Measurements from ENCODE around the gene FEM1A. TPM values are rescaled to one million over a fixed set of nuclear protein-coding genes. Genes with fewer than 3 reads are reported as not detected.

Gene FEM1A
- total RNA-seq, 1 experiment from 2014 or later = 13.5 TPM

GRCh38 chr19:4847190-4847973 is 55.8 kb downstream of the FEM1A start:
- DNase-seq (ENCODE audit: low read depth) = no peak

GRCh38 chr19:4849019-4849418 is 57.5 kb downstream of the FEM1A start:
- no peak for DNase-seq (ENCODE audit: low read depth)

Other genes starting within 250 kb of the FEM1A start
- gene SEMA6B, start 232.1 kb upstream of the FEM1A start, total RNA-seq (2014; rRNA removed; shearing (Covaris generic)) = 2.3 and 3.2 TPM in 2 replicates
- 6.5 and 6.8 TPM in 2 replicates for gene TNFAIP8L1, start 152.2 kb upstream of the FEM1A start, total RNA-seq (2014; rRNA removed; shearing (Covaris generic))
- gene MYDGF, start 121.4 kb upstream of the FEM1A start, total RNA-seq (2014; rRNA removed; shearing (Covaris generic)) = 154 and 171 TPM in 2 replicates
- 77.1 and 109 TPM in 2 replicates for gene DPP9, start 67.9 kb upstream of the FEM1A start, total RNA-seq (2014; rRNA removed; shearing (Covaris generic))
- gene TICAM1, start 40.0 kb downstream of the FEM1A start, total RNA-seq (2014; rRNA removed; shearing (Covaris generic)) = 0.74 and 1.7 TPM in 2 replicates
- 102 and 114 TPM in 2 replicates for gene PLIN3, start 75.9 kb downstream of the FEM1A start, total RNA-seq (2014; rRNA removed; shearing (Covaris generic))
- not detected in 2 replicates for gene ARRDC5, start 111.2 kb downstream of the FEM1A start, total RNA-seq (2014; rRNA removed; shearing (Covaris generic))
- gene UHRF1, start 117.8 kb downstream of the FEM1A start, total RNA-seq (2014; rRNA removed; shearing (Covaris generic)) = 32.4 and 34.6 TPM in 2 replicates
- 2.1 and 4.2 TPM in 2 replicates for gene KDM4B, start 177.4 kb downstream of the FEM1A start, total RNA-seq (2014; rRNA removed; shearing (Covaris generic))

Measured in Daoy (cell line).